A673 (cell line): ENCODE data around the gene CHTOP.

Experiments
- CTCF ChIP-seq: fragments of 300-800, 200-600 bp; sonication (generic); conservative IDR thresholded peaks from 2 replicates; pipeline ENCODE4 v1.5.1; 2017; ENCODE audit warnings: low read depth, mild to moderate bottlenecking, antibody characterized with exemption, low read length, moderate library complexity, mixed read lengths
- EZH2 ChIP-seq: fragments of 200-600 bp; sonication (generic); IDR thresholded peaks from 2 replicates; pipeline ENCODE4 v1.6.1; 2017; ENCODE audit warnings: borderline replicate concordance, low read depth, mild to moderate bottlenecking, mixed read lengths, antibody characterized with exemption, low read length; ENCODE audit not compliant: poor library complexity, severe bottlenecking

- TF ChIP-seq CTCF (no peak), EZH2 (no peak)
These were observed 8.8 kb upstream of the CHTOP start for GRCh38 chr1:153624965-153625611.
